ENCODE results near the gene CFAP221. TPM values are rescaled to one million over a fixed set of nuclear protein-coding genes. Genes with fewer than 3 reads are reported as not detected.

CFAP221 gene
- total and polyA plus RNA-seq, 2 experiments from 2014 or later: 0.16 TPM; not detected in 1

- Histone ChIP-seq H2AFZ (no peak overlapping the region), H3F3A (ENCODE audit: insufficient read depth) (no peaks in the 10 kb centered on the region), H3K4me2 (ENCODE audit: unreplicated experiment) (no peak overlapping the region), H3K36me3 (ENCODE audit: low read depth) (no peaks in the 10 kb centered on the region), H3K4me3 (no peak overlapping the region), H3K79me2 (ENCODE audit: insufficient read depth) (no peaks in the 10 kb centered on the region), H3K27me3 (replicated peaks; ENCODE audit: insufficient read depth) (peaks cover 40% of the 10 kb centered on the region), H3K4me1 (ENCODE audit: insufficient read depth) (no peaks in the 10 kb centered on the region), H3K9me2 (ENCODE audit: insufficient read depth) (no peaks in the 10 kb centered on the region), H3K27ac (no peak overlapping the region), H3K9ac (no peak overlapping the region), H3K9me3 (ENCODE audit: low read depth) (no peaks in the 10 kb centered on the region), H4K20me1 (ENCODE audit: insufficient read depth) (no peaks in the 10 kb centered on the region)
- WGBS, 2 experiments (ENCODE audit: low coverage in 1 of 2, low lambda C conversion rate in 2 of 2, missing lambda C conversion rate in 2 of 2): 21 to 37% methylated on average over 2 to 3 of the region's 3 CpGs
- TF ChIP-seq EZH2phosphoT487 (IDR thresholded peaks at IDR 0.05; ENCODE audit: insufficient read depth, low read depth): no peak
- no peak for TF ChIP-seq EZH2 (IDR thresholded peaks at IDR 0.05; ENCODE audit: insufficient read depth, poor library complexity, severe bottlenecking)
- DNase-seq: no peak
- in situ Hi-C loops (cut with MboI): no loop called here
Observed at GRCh38 chr2:119511989-119512388, 32.3 kb upstream of the CFAP221 start.

- Histone ChIP-seq H3K4me1 (ENCODE audit: insufficient read depth) (no peaks in the 10 kb centered on the region), H3K27me3 (replicated peaks; ENCODE audit: insufficient read depth) (peaks cover 41% of the 10 kb centered on the region), H3K79me2 (ENCODE audit: insufficient read depth) (no peaks in the 10 kb centered on the region), H3K9me3 (ENCODE audit: low read depth) (no peaks in the 10 kb centered on the region), H3K27ac (no peak overlapping the region), H3K4me3 (no peak overlapping the region), H3F3A (ENCODE audit: insufficient read depth) (no peaks in the 10 kb centered on the region), H4K20me1 (ENCODE audit: insufficient read depth) (no peaks in the 10 kb centered on the region), H2AFZ (no peak overlapping the region), H3K9me2 (ENCODE audit: insufficient read depth) (no peaks in the 10 kb centered on the region), H3K4me2 (ENCODE audit: unreplicated experiment) (no peak overlapping the region), H3K9ac (no peak overlapping the region), H3K36me3 (ENCODE audit: low read depth) (no peaks in the 10 kb centered on the region)
- TF ChIP-seq EZH2phosphoT487 (IDR thresholded peaks at IDR 0.05; ENCODE audit: insufficient read depth, low read depth): no peak
- TF ChIP-seq EZH2 (IDR thresholded peaks at IDR 0.05; ENCODE audit: insufficient read depth, poor library complexity, severe bottlenecking): no peak
- DNase-seq: no peak
- WGBS, 2 experiments (ENCODE audit: low coverage in 1 of 2, low lambda C conversion rate in 2 of 2, missing lambda C conversion rate in 2 of 2): 45 to 65% methylated on average over 1 of the region's 1 CpG
- in situ Hi-C loops (cut with MboI): no loop called here
Observed at GRCh38 chr2:119512946-119513345, 31.3 kb upstream of the CFAP221 start.

GRCh38 chr2:119513832-119514231 lies 30.4 kb upstream of the CFAP221 start:
- Histone ChIP-seq H3K4me3 (no peak overlapping the region), H2AFZ (no peak overlapping the region), H3K27ac (no peak overlapping the region), H3K9me2 (ENCODE audit: insufficient read depth) (no peaks in the 10 kb centered on the region), H4K20me1 (ENCODE audit: insufficient read depth) (no peaks in the 10 kb centered on the region), H3K27me3 (replicated peaks; ENCODE audit: insufficient read depth) (peaks cover 41% of the 10 kb centered on the region), H3K9ac (no peak overlapping the region), H3K4me1 (ENCODE audit: insufficient read depth) (no peaks in the 10 kb centered on the region), H3K36me3 (ENCODE audit: low read depth) (no peaks in the 10 kb centered on the region), H3K79me2 (ENCODE audit: insufficient read depth) (no peaks in the 10 kb centered on the region), H3F3A (ENCODE audit: insufficient read depth) (no peaks in the 10 kb centered on the region), H3K4me2 (ENCODE audit: unreplicated experiment) (no peak overlapping the region), H3K9me3 (ENCODE audit: low read depth) (no peaks in the 10 kb centered on the region)
- 0 to 8% methylated on average over 1 of the region's 1 CpG for WGBS, 2 experiments (ENCODE audit: low coverage in 1 of 2, low lambda C conversion rate in 2 of 2, missing lambda C conversion rate in 2 of 2)
- TF ChIP-seq EZH2 (IDR thresholded peaks at IDR 0.05; ENCODE audit: insufficient read depth, poor library complexity, severe bottlenecking): no peak
- DNase-seq: peak; percentile 19
- in situ Hi-C loops (cut with MboI): no loop called here

GRCh38 chr2:119516121-119516520 lies 28.1 kb upstream of the CFAP221 start:
- Histone ChIP-seq H3K4me1 (ENCODE audit: insufficient read depth) (no peaks in the 10 kb centered on the region), H3K9me3 (ENCODE audit: low read depth) (no peaks in the 10 kb centered on the region), H3F3A (ENCODE audit: insufficient read depth) (no peaks in the 10 kb centered on the region), H3K9me2 (ENCODE audit: insufficient read depth) (no peaks in the 10 kb centered on the region), H3K4me2 (ENCODE audit: unreplicated experiment) (no peak overlapping the region), H3K36me3 (ENCODE audit: low read depth) (no peaks in the 10 kb centered on the region), H3K9ac (no peak overlapping the region), H3K79me2 (ENCODE audit: insufficient read depth) (no peaks in the 10 kb centered on the region), H2AFZ (no peak overlapping the region), H3K27ac (no peak overlapping the region), H4K20me1 (ENCODE audit: insufficient read depth) (no peaks in the 10 kb centered on the region), H3K27me3 (replicated peaks; ENCODE audit: insufficient read depth) (peaks cover 44% of the 10 kb centered on the region), H3K4me3 (no peak overlapping the region)
- TF ChIP-seq EZH2phosphoT487 (IDR thresholded peaks at IDR 0.05; ENCODE audit: insufficient read depth, low read depth): no peak
- no peak for TF ChIP-seq EZH2 (IDR thresholded peaks at IDR 0.05; ENCODE audit: insufficient read depth, poor library complexity, severe bottlenecking)
- no peak for DNase-seq
- WGBS, 2 experiments (ENCODE audit: low coverage in 1 of 2, low lambda C conversion rate in 2 of 2, missing lambda C conversion rate in 2 of 2): 42 to 51% methylated on average over 2 of the region's 2 CpGs
- in situ Hi-C loops (cut with MboI): no loop called here

- no peak for TF ChIP-seq EZH2phosphoT487 (IDR thresholded peaks at IDR 0.05; ENCODE audit: insufficient read depth, low read depth)
- TF ChIP-seq EZH2 (IDR thresholded peaks at IDR 0.05; ENCODE audit: insufficient read depth, poor library complexity, severe bottlenecking): no peak
- peaks cover 42% of the 10 kb centered on the region for H3K27me3 ChIP-seq (replicated peaks; ENCODE audit: insufficient read depth)
- no peak overlapping the region for H3K9ac ChIP-seq
- in situ Hi-C loops (cut with MboI): no loop called here
- no peaks in the 10 kb centered on the region for H3F3A ChIP-seq (ENCODE audit: insufficient read depth)
- peak; percentile 74 for DNase-seq
- H3K27ac ChIP-seq: no peak overlapping the region
- no peak overlapping the region for H3K4me3 ChIP-seq
- H3K4me2 ChIP-seq (ENCODE audit: unreplicated experiment): no peak overlapping the region
- no peaks in the 10 kb centered on the region for H3K36me3 ChIP-seq (ENCODE audit: low read depth)
- no peaks in the 10 kb centered on the region for H4K20me1 ChIP-seq (ENCODE audit: insufficient read depth)
- H3K9me2 ChIP-seq (ENCODE audit: insufficient read depth): no peaks in the 10 kb centered on the region
- no peaks in the 10 kb centered on the region for H3K9me3 ChIP-seq (ENCODE audit: low read depth)
- H2AFZ ChIP-seq: no peak overlapping the region
- 13 to 16% methylated on average over 7 of the region's 7 CpGs for WGBS, 2 experiments (ENCODE audit: low coverage in 1 of 2, low lambda C conversion rate in 2 of 2, missing lambda C conversion rate in 2 of 2)
- H3K79me2 ChIP-seq (ENCODE audit: insufficient read depth): no peaks in the 10 kb centered on the region
- H3K4me1 ChIP-seq (ENCODE audit: insufficient read depth): no peaks in the 10 kb centered on the region
Observed at GRCh38 chr2:119517433-119517832, 26.8 kb upstream of the CFAP221 start.

All from GM23248 (cell line).